ENCODE data around the gene SLC12A7.
A peak's percentile ranks its signal among the peaks of the same experiment; 100 is the strongest.
"Not testable (repeated sequence)": the region's sequence is repeated elsewhere in the genome, so short reads cannot be mapped to it uniquely, and the experiment has no call there.

SLC12A7 gene

GRCh38 chr5:1004461-1005248 is 107.2 kb downstream of the SLC12A7 start:
- H3K4me3 ChIP-seq (ENCODE audit: low read depth, low read length) = peak overlapping the region; percentile 35
- 0 out of 2 replicates have a peak, but pooled peaks have one; percentile 13 for TF ChIP-seq CTCF (IDR thresholded peaks at IDR 0.05; ENCODE audit: low read depth, low read length)

- no peak overlapping the region for H3K4me3 ChIP-seq (ENCODE audit: low read depth, low read length)
- no peak for TF ChIP-seq CTCF (IDR thresholded peaks at IDR 0.05; ENCODE audit: low read depth, low read length)
Observed at GRCh38 chr5:1003296-1003937, 108.4 kb downstream of the SLC12A7 start.

- TF ChIP-seq CTCF (IDR thresholded peaks at IDR 0.05; ENCODE audit: low read depth, low read length) = no peak
- no peak overlapping the region for H3K4me3 ChIP-seq (ENCODE audit: low read depth, low read length)
Observed at GRCh38 chr5:1002836-1003235, 109.0 kb downstream of the SLC12A7 start.

GRCh38 chr5:1002271-1002546 is 109.7 kb downstream of the SLC12A7 start:
- TF ChIP-seq CTCF (IDR thresholded peaks at IDR 0.05; ENCODE audit: low read depth, low read length) = no peak

GRCh38 chr5:1001406-1002270 is 110.2 kb downstream of the SLC12A7 start:
- no peak overlapping the region for H3K4me3 ChIP-seq (ENCODE audit: low read depth, low read length)
- TF ChIP-seq CTCF (IDR thresholded peaks at IDR 0.05; ENCODE audit: low read depth, low read length) = no peak

More at GRCh38 chr5:1002271-1002546, 109.7 kb downstream of the SLC12A7 start:
- H3K4me3 ChIP-seq (ENCODE audit: low read depth, low read length) = no peak overlapping the region

GRCh38 chr5:1000831-1001230 is 111.0 kb downstream of the SLC12A7 start:
- H3K4me3 ChIP-seq (ENCODE audit: low read depth, low read length) = not testable (repeated sequence)
